HL-60 (cell line): ENCODE measurements around the gene COX14.

Source experiments
- CTCF ChIP-seq: IDR thresholded peaks from one replicate; pipeline ENCODE4 v1.5.1; 2011; ENCODE audit warnings: low read length, control low read depth, inconsistent platforms; ENCODE audit not compliant: insufficient read depth
- POLR2AphosphoS5 ChIP-seq: IDR thresholded peaks from 2 replicates; pipeline ENCODE4 v1.6.1; 2012; ENCODE audit warnings: low read depth
- REST ChIP-seq: IDR thresholded peaks from 2 replicates; pipeline ENCODE4 v1.6.1; 2012; ENCODE audit warnings: low read depth; ENCODE audit not compliant: insufficient replicate concordance

GRCh38 chr12:50083301-50083700 is 28.7 kb upstream of the COX14 start:
- TF ChIP-seq CTCF = no peak
- no peak for TF ChIP-seq REST
- TF ChIP-seq POLR2AphosphoS5 = no peak
